Peyer's patch (tissue), 4 donors: ENCODE results near the gene ZWILCH. TPM values are rescaled to one million over a fixed set of nuclear protein-coding genes. Genes with fewer than 3 reads are reported as not detected.
"Not testable (repeated sequence)": the region's sequence is repeated elsewhere in the genome, so short reads cannot be mapped to it uniquely, and the experiment has no call there.

ENCODE experiments used
- DNase-seq, 3 donors: peaks; one replicate each; pipeline ENCODE4 v3.0.0-alpha.2; 2017 to 2019
- H3K27ac ChIP-seq, 4 donors: fragments of 200-600 bp; sonication (generic); one replicate each; pipeline ENCODE4 v1.5.1; 2016 to 2019
- H3K27me3 ChIP-seq, 2 donors: fragments of 200-600 bp; sonication (generic); one replicate each; pipeline ENCODE4 v1.5.1; 2019
- H3K36me3 ChIP-seq, 3 donors: fragments of 200-600 bp; sonication (generic); one replicate each; pipeline ENCODE4 v1.5.1; 2016 to 2019
- H3K4me1 ChIP-seq, 4 donors: fragments of 200-600 bp; sonication (generic); one replicate each; pipeline ENCODE4 v1.5.1; 2016 to 2019
- H3K4me3 ChIP-seq, 4 donors: fragments of 200-600 bp; sonication (generic); 1 replicate in 3 of 4; 2 replicates in 1 of 4; pipeline ENCODE4 v1.5.1; 2016 to 2019; ENCODE audit warnings: mild to moderate bottlenecking in 1 of 4
- H3K9me3 ChIP-seq, 4 donors: fragments of 200-600 bp; sonication (generic); one replicate each; pipeline ENCODE4 v1.5.1; 2016 to 2019; ENCODE audit warnings: mild to moderate bottlenecking in 1 of 4
- POLR2A ChIP-seq, 2 donors: fragments of 450-650 bp; IDR thresholded peaks; one replicate each; pipeline ENCODE4 v1.5.1; 2017; ENCODE audit warnings: antibody characterized with exemption in 2 of 2, mild to moderate bottlenecking in 2 of 2, moderate library complexity in 2 of 2
- total RNA-seq, 4 donors: library from RNA; depleted of rRNA; stranded (reverse); fragments of >200 nt; gene quantifications; one replicate each; pipeline ENCODE4 v1.1.0, GENCODE V29; 2016
- TF ChIP-seq, protein P1 (sequence below), 6 experiments: fragments of 450-650 bp in 4 of 6; fragments of 200-600 bp in 2 of 6; sonication (generic) in 1 of 6; IDR thresholded peaks; one replicate each; pipeline ENCODE4 v1.5.1; 2017 to 2019; ENCODE audit warnings: antibody characterized with exemption in 6 of 6, mild to moderate bottlenecking in 3 of 6, moderate library complexity in 1 of 6

Gene ZWILCH
- total RNA-seq = 10 to 100 TPM in 1 of 4 donors, 1 to 10 TPM in 3; 3.6 to 11.2 (median 6.7) TPM

- DNase-seq = peak; percentile 77 to 91 (median 85)
- peak within 1 kb of the TSS; percentile 88 to 94 (median 92) for H3K27ac ChIP-seq
- H3K36me3 ChIP-seq = peaks cover 0 to 35% (median 0%) of the 10 kb centered on the region in 3 donors
- H3K27me3 ChIP-seq = no peaks in the 10 kb centered on the region
- H3K4me3 ChIP-seq = peak within 1 kb of the TSS; percentile 67 to 88 (median 76)
- no peaks in the 10 kb centered on the region for H3K9me3 ChIP-seq
- peaks cover 0 to 30% (median 11%) of the 10 kb centered on the region in 4 donors for H3K4me1 ChIP-seq
- TF ChIP-seq, protein P1, sequence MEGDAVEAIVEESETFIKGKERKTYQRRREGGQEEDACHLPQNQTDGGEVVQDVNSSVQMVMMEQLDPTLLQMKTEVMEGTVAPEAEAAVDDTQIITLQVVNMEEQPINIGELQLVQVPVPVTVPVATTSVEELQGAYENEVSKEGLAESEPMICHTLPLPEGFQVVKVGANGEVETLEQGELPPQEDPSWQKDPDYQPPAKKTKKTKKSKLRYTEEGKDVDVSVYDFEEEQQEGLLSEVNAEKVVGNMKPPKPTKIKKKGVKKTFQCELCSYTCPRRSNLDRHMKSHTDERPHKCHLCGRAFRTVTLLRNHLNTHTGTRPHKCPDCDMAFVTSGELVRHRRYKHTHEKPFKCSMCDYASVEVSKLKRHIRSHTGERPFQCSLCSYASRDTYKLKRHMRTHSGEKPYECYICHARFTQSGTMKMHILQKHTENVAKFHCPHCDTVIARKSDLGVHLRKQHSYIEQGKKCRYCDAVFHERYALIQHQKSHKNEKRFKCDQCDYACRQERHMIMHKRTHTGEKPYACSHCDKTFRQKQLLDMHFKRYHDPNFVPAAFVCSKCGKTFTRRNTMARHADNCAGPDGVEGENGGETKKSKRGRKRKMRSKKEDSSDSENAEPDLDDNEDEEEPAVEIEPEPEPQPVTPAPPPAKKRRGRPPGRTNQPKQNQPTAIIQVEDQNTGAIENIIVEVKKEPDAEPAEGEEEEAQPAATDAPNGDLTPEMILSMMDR (IDR thresholded peaks at IDR 0.05) = peak in 2 of 6 experiments; percentile 31 to 33
- TF ChIP-seq POLR2A (IDR thresholded peaks at IDR 0.05) = peak; percentile 95 to 96
Observed at GRCh38 chr15:66504563-66505429, at the start of gene ZWILCH, which contains the start of gene RPL4. Gene ZWILCH (plus strand): TSS chr15:66505326. CDS start chr15:66505339, 13 bp downstream. Gene RPL4 (minus strand): TSS chr15:66504855. CDS start chr15:66504790, 65 bp downstream.

DNA sequence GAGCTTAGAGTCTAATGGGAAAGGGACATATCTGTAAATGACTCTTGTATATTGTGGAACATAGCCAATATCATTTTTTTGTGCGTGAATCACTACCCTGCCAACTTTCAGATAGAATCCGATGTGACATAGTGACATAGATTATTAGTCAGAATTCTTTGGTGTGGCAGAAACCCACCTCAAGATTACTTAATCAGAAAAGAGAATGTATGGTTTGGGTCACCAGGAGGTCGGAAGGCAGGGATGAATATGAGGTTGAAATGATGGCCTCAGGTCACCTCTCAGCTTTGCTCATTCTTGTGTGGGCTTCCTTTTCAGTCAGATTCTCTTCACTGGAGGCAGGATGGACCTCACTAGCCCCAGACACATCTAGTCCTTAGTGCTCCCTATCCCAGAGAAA lies 48.9 kb upstream of the ZWILCH start:
- Histone ChIP-seq H3K9me3 (no peaks in the 10 kb centered on the region), H3K4me3 (no peak overlapping the region), H3K4me1 (no peaks in the 10 kb centered on the region), H3K27me3 (no peaks in the 10 kb centered on the region), H3K27ac (no peak overlapping the region), H3K36me3 (no peaks in the 10 kb centered on the region)
- TF ChIP-seq, protein P1 (IDR thresholded peaks at IDR 0.05) = no peak
- no peak for TF ChIP-seq POLR2A (IDR thresholded peaks at IDR 0.05)
- no peak for DNase-seq

DNA sequence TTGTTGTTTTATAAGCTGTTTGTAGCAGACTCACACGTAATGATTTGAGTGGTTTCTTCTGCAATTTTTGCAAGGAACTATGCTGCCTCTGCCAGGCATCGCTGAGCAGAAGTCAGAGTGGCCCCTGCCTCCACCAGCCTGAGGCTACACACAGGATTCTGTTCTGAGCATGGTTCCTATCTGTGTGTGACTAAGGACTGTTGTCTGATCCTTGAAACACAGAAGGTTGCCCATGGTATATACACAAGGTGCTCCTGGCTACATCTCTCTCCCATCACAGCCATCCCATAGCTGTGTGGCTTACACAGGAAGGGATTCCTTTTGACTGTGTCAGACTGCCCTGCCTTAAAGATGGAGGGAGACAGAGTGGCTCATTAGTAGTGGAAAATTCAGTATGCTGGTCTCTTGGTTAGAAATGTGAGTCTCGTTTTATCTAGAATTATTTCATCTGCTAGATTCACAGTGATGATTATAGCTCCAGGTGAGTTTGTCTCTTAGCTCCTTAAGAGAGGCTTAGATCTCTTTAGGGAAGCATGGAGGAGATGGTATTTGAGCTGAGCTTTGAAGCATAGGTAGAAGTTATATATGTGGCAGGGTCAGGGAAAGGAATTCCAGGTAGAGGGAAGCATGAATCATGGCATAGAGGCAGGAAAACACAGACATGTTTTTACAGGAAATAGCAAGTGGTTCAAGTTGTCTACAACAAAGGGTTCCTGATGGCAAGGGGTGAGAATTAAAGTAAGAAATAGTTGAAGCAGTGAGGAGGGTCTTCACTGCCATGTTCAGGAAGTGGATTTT lies 45.1 kb upstream of the ZWILCH start:
- TF ChIP-seq, protein P1 (IDR thresholded peaks at IDR 0.05) = no peak
- no peak for TF ChIP-seq POLR2A (IDR thresholded peaks at IDR 0.05)
- no peaks in the 10 kb centered on the region for H3K4me1 ChIP-seq
- H3K27me3 ChIP-seq = no peaks in the 10 kb centered on the region
- no peak overlapping the region for H3K4me3 ChIP-seq
- no peak overlapping the region for H3K27ac ChIP-seq
- no peak for DNase-seq
- no peaks in the 10 kb centered on the region for H3K36me3 ChIP-seq
- H3K9me3 ChIP-seq = no peaks in the 10 kb centered on the region

- H3K36me3 ChIP-seq, DNase-seq, H3K4me1 ChIP-seq, H3K27me3 ChIP-seq, H3K27ac ChIP-seq, H3K9me3 ChIP-seq, H3K4me3 ChIP-seq: not testable (repeated sequence)
Observed at GRCh38 chr15:66461294-66461693, 43.8 kb upstream of the ZWILCH start.

GRCh38 chr15:66461917-66462316 lies 43.2 kb upstream of the ZWILCH start:
- no peaks in the 10 kb centered on the region for H3K9me3 ChIP-seq
- H3K4me1 ChIP-seq = no peaks in the 10 kb centered on the region
- H3K27ac ChIP-seq = no peak overlapping the region
- TF ChIP-seq, protein P1 (IDR thresholded peaks at IDR 0.05) = no peak
- TF ChIP-seq POLR2A (IDR thresholded peaks at IDR 0.05) = no peak
- H3K4me3 ChIP-seq = no peak overlapping the region
- no peaks in the 10 kb centered on the region for H3K36me3 ChIP-seq
- DNase-seq = no peak
- H3K27me3 ChIP-seq = no peaks in the 10 kb centered on the region
